Measurements from ENCODE around the gene RIPPLY2.

- TF ChIP-seq, protein P1, sequence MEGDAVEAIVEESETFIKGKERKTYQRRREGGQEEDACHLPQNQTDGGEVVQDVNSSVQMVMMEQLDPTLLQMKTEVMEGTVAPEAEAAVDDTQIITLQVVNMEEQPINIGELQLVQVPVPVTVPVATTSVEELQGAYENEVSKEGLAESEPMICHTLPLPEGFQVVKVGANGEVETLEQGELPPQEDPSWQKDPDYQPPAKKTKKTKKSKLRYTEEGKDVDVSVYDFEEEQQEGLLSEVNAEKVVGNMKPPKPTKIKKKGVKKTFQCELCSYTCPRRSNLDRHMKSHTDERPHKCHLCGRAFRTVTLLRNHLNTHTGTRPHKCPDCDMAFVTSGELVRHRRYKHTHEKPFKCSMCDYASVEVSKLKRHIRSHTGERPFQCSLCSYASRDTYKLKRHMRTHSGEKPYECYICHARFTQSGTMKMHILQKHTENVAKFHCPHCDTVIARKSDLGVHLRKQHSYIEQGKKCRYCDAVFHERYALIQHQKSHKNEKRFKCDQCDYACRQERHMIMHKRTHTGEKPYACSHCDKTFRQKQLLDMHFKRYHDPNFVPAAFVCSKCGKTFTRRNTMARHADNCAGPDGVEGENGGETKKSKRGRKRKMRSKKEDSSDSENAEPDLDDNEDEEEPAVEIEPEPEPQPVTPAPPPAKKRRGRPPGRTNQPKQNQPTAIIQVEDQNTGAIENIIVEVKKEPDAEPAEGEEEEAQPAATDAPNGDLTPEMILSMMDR (IDR thresholded peaks at IDR 0.05), result no peak
- TF ChIP-seq POLR2AphosphoS5 (IDR thresholded peaks at IDR 0.05), result no peak
- no peak for TF ChIP-seq POLR2A (IDR thresholded peaks at IDR 0.05)
Measured at GRCh38 chr6:83860359-83860755, 7.2 kb downstream of the RIPPLY2 start.

Data from breast epithelium (tissue), 3 donors.